H4 (cell line): Measurements from ENCODE around the gene FAR2. TPM values are rescaled to one million over a fixed set of nuclear protein-coding genes. Genes with fewer than 3 reads are reported as not detected.

Experiments used
- DNase-seq: peaks from one replicate; pipeline ENCODE4 v3.0.0-alpha.2; 2015; ENCODE audit warnings: low spot score
- total RNA-seq: library from RNA; depleted of rRNA; stranded (reverse); fragments of >200 nt; shearing (Covaris generic); gene quantifications from 2 replicates; pipeline ENCODE4 v1.2.3, GENCODE V29; 2014

The FAR2 gene
- total RNA-seq, 1 experiment from 2014 or later, result 3.2 TPM

GRCh38 chr12:29204521-29204920 lies 55.4 kb downstream of the FAR2 start:
- DNase-seq, result no peak

DNA sequence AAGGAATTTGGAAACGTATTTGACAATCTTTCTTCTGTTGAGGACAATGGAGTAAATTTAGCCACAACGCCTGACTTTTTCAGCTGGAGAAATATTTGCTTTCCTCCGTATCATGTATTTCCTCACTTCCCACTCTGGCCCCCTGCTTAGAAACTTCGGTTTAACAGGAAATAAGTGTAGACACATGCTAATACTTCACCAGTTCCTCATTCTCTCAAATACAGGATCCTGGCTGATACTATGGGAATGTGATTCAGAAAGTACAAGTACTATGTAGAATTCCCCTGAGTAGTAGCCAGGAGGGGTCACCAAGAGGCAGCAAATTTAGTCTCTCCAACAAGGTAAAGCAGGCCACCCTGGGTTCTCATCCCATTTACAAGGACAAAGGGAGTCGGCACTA lies 58.0 kb downstream of the FAR2 start:
- no peak for DNase-seq

GRCh38 chr12:29208060-29208459 lies 59.0 kb downstream of the FAR2 start:
- no peak for DNase-seq

DNA sequence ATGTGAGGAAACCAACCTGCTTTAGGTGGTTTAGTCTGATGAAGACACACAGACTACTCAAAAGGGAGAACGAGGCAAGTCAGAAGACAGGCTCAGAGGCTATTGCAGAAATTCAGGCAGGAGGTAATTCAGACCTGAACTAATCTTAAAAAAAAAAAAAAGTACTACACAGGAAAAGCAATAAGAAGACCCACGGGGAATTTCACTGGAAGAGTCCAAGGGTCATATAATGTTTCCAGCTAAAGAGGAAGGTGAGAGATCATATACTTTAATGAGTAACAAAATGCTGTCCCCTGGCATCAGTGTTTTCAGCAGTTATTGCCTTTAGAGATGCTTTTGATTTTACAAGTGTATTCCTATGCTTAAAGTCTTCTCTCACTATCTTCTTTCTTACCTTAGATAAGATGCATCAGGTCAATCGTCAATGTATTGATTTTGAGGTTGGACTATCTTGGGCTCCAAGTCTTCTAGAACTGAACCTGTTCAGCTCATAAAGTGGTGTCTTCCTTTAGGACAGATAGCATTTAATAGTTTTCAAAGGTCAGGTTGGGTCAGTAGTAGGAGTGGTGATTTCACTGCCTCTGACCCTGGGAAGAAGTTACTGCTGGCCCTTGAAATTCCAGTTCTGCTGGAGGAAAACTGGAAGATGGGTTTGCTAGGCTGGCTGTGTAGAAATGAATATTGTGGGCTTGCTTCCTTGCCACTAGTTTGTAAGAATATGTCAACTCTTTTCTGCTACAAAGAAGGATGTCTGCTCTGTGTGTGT lies 60.0 kb downstream of the FAR2 start:
- no peak for DNase-seq

DNA sequence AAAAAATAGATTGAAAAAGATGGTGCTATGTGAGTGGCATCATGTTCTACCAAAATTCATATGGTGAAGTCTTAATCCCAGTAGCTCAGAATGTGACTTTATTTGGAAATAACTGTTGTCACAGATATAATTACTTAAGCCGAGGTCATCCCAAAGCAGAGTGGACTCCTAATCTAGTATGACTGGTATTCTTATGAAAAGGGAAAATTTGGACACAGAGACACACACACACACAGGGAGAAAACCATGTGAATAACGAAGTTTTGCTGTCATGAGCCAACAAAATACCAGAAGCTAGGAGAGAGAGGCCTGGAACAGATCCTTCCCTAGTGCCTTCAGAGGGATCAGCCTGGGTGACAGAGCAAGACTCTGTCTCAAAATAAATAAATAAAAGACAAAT lies 62.6 kb downstream of the FAR2 start:
- no peak for DNase-seq

- DNase-seq, result no peak
These were observed 63.8 kb downstream of the FAR2 start for GRCh38 chr12:29212682-29213403.

GRCh38 chr12:29216266-29216665 lies 67.2 kb downstream of the FAR2 start:
- DNase-seq, result no peak

GRCh38 chr12:29216797-29217575 lies 67.9 kb downstream of the FAR2 start:
- DNase-seq, result no peak

DNA sequence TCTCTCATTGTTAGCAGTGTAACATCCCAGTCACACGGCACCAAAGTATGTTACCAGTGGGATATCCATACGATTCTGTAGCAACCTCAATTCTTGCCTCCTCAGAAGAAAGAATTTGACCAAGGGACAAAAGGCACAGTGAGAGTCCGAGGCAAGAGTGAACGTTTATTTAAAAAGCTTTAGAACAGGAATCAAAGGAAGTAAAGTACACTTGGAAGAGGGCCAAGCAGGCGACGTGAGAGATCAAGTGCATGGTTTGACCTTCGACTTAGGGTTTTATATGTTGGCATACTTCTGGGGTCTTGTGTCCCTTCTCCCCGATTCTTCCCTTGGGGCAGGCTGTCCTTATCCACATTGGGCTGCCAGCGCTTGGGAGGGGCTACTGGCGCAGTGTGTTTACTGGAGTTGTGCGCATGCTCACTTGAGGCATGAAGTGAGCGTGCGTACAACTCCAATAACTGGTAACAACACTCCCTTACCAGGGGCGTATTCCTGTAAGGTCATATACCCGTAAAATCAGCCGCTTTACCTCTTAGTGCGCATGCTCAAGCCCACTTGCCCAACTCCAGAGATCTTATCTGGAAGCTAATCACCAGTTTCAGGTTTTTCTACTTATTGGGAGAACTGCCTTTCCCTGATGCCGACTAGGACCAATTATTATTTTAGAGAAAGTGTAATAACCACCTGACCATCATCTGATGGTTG lies 71.7 kb downstream of the FAR2 start:
- DNase-seq, result no peak

DNA sequence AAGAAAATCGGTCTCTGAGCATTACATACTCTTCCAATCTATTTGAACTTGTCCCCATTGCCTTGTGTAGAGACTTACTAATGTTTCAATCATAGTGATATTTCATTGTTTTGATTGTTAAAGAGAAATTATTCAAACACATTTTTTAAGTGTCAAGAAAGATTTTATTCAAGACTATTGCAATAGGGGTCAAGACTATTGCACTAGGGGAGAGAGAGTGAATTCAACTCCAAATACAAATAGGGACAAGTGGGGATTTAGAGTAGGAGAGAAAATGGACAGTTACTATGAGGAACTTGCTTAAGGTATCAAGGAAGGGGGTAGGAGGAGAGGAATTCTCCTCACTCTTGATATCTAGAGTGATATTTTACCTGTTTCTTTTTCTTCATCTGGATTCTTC lies 73.1 kb downstream of the FAR2 start:
- DNase-seq, result no peak

DNA sequence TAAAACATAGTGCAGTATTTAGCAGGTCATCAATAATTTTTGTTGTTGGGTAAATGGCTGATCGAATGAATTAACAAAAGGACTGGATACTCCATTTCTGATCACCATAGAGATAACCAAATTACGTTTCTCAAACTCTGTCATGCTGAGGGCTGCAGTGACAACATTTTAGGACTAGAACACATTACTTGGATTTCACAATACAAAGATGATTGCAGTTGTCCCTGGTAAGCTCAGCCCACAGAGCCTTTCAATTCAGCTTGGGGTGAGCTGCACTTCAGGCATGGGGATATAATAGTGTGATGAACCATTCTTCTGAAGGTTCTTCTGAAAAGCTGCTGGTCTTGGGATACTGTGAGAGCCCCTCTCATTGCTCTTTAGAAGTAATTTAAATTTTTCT lies 74.3 kb downstream of the FAR2 start:
- DNase-seq, result no peak

- no peak for DNase-seq
These were observed 75.0 kb downstream of the FAR2 start for GRCh38 chr12:29223956-29224543.

GRCh38 chr12:29224572-29224971 lies 75.5 kb downstream of the FAR2 start:
- DNase-seq, result no peak

GRCh38 chr12:29225834-29226233 lies 76.8 kb downstream of the FAR2 start:
- DNase-seq, result no peak

- DNase-seq, result no peak
These were observed 77.5 kb downstream of the FAR2 start for GRCh38 chr12:29226616-29227015.

DNA sequence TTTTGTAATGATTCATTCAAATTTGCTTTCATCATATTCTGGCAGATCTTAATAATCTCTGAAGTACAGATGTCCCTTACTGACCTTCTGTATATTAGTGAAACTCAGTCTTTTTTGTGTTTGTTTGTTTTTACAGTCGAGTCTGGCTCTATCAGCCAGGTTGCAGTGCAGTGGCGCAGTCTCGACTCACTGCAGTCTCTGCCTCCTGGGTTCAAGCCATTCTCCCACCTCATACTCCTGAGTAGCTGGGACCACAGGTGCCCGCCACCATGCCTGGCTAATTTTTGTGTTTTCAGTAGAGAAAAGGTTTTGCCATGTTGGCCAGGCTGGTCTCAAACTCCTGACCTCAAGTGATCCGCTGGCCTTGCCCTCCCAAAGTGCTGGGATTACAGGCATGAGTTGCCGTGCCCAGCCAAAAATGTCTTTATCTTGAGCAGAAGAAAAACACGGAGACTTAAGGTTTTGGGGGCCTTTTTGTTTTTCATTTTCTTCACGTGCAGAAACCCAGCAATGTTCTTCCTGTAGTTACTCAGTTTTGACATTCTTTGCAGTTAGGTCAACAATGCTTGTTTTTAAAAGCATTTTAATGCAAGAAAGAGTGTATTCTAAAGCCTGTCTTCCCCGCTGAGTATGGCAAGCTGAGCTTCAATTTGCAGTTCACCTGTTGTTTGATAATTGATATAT lies 79.5 kb downstream of the FAR2 start:
- no peak for DNase-seq

GRCh38 chr12:29229158-29229505 lies 80.1 kb downstream of the FAR2 start:
- no peak for DNase-seq

DNA sequence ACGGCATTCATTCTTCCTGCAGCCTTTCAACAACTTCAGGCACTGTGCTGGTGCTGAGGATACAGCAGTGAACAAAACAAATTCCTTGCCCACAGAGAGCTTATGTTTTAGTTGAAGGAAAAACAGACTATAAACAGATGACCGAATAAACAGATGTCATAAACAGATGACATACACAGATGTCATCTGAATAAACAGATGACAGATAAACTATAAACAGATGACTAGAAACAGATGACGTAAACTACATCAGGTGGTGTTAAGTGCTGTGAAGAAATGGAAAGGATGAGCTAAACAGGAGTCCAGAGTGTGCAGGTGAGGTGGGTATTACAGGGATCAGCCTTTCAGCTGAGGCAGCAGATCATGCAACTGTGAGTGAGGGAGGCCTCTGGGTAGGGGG lies 80.9 kb downstream of the FAR2 start:
- no peak for DNase-seq

- no peak for DNase-seq
These were observed 81.9 kb downstream of the FAR2 start for GRCh38 chr12:29230800-29231560.

DNA sequence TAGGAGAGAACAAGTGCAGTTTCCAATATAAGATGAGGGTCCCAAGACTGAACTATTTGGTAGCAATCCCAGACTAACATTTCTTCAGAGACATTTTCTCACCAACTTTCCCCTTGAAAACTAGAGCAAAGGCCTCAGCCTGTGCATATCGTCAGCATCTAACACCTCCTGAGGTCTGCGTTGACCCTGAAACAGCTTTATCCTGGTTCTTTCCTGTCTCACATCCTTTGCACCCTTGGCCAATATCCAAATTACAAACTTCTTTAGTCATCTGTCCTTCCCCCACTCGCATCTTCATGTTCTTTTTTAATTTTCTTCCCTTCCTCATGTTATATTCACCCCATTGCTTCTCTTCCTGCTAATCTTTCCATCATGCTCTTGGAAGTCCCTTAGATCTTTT lies 83.0 kb downstream of the FAR2 start:
- no peak for DNase-seq
